Heart right ventricle (tissue), 16 donors: ENCODE measurements around the gene ANKRD39. TPM values are rescaled to one million over a fixed set of nuclear protein-coding genes. Genes with fewer than 3 reads are reported as not detected.
A peak's percentile ranks its signal among the peaks of the same experiment; 100 is the strongest.

Experiments
- ATAC-seq, 8 donors: fragments of 200-7000 bp; cut with Tn5 transposase; one replicate each; pipeline ENCODE4 v1.9.1; 2020; ENCODE audit warnings: mild to moderate bottlenecking in 8 of 8, moderate library complexity in 8 of 8, moderate number of reproducible peaks in 1 of 8
- DNase-seq, 2 donors: peaks; one replicate each; pipeline ENCODE4 v3.0.0-alpha.2; 2020
- H3K27ac ChIP-seq, 10 donors: fragments of 200-600 bp; sonication (generic) in 2 of 10; one replicate each; pipeline versions ENCODE4 v1.5.0 to v1.8.0; 2020 to 2022; ENCODE audit warnings: mild to moderate bottlenecking in 3 of 10
- H3K27me3 ChIP-seq, 7 donors: fragments of 200-600 bp; one replicate each; pipeline ENCODE4 v1.8.0; 2021 to 2022; ENCODE audit warnings: mild to moderate bottlenecking in 2 of 7
- H3K36me3 ChIP-seq, 9 donors: fragments of 200-600 bp; sonication (generic) in 1 of 9; one replicate each; pipeline versions ENCODE4 v1.5.0 to v1.8.0; 2020 to 2022; ENCODE audit warnings: mild to moderate bottlenecking in 2 of 9
- H3K4me1 ChIP-seq, 9 donors: fragments of 200-600 bp; sonication (generic) in 1 of 9; one replicate each; pipeline versions ENCODE4 v1.5.0 to v1.8.0; 2020 to 2022; ENCODE audit warnings: mild to moderate bottlenecking in 4 of 9
- H3K4me3 ChIP-seq, 10 donors: fragments of 200-600 bp; sonication (generic) in 2 of 10; one replicate each; pipeline versions ENCODE4 v1.5.0 to v1.8.0; 2020 to 2022; ENCODE audit warnings: mild to moderate bottlenecking in 7 of 10, moderate library complexity in 2 of 10
- H3K9me3 ChIP-seq, 11 donors: fragments of 200-600 bp in 10 of 11; sonication (generic) in 2 of 11; one replicate each; pipeline versions ENCODE4 v1.5.0 to v1.8.0; 2013 to 2022; ENCODE audit warnings: mild to moderate bottlenecking in 2 of 11, control low read depth in 1 of 11, moderate library complexity in 1 of 11
- WGBS, 2 donors: extraction: QIAGEN DNeasy Blood & Tissue Kit; methylation state at CpG; one replicate each; pipeline ENCODE4 v1.1.7; 2013; ENCODE audit warnings: inconsistent platforms in 1 of 2; 5-methylcytosine and 5-hydroxymethylcytosine counted together
- intact Hi-C, 10 donors: fragments of 100-400 bp; cut with DNase I; formaldehyde crosslinking; loops; one replicate each; pipeline versions ENCODE4 v1.11.1 to v1.14.2; 2022
- polyA plus RNA-seq, 2 donors: library from polyadenylated mRNA; stranded (reverse); fragments of 200-250 nt; gene quantifications; one replicate each; pipeline ENCODE4 v1.2.3, GENCODE V29; 2013
- total RNA-seq, 10 donors: library from RNA; stranded (reverse); fragmentation: NEBNext Ultra II Directional in 3 of 10; extraction: Animal tissue kit (Norgen Biotek cat#: 25700) in 3 of 10; gene quantifications; one replicate each; pipeline versions ENCODE4 v1.2.1 to v1.2.4, GENCODE V29; 2021 to 2023
- TF ChIP-seq, protein P1 (sequence below), 9 donors: fragments of 200-600 bp; sonication (generic) in 2 of 9; IDR thresholded peaks; one replicate each; pipeline versions ENCODE4 v1.5.0 to v1.8.0; 2021 to 2022; ENCODE audit warnings: antibody characterized with exemption in 9 of 9, mild to moderate bottlenecking in 5 of 9, moderate library complexity in 1 of 9
- donor health status: Arrhythmogenic right ventricular cardiomyopathy.
- donor health status: ischemic (EF 13 %, LVEDD 7.1; RV severe dilation, severe dysfunction).
- donor health status: healthy with polysubstance abuse.
- donor health status: DM: no; HTN: yes; CAD: no.
- donor health status: DM: no; HTN: no; CAD: no.
- donor health status: ischemic (EF 25% LVEDD 6.9; RV normal size, moderate dysfunction).
- donor health status: ischemic (EF 25% LVEDD 5.7; RV mildly dilated, moderate dysfunction).
- donor health status: healthy.
- donor health status: DM: yes; HTN: yes; CAD: no.
- donor health status: Ischemic cardiomyopathy.
- donor health status: ischemic (EF 35%, LVEDD 5.7; RV mildly dilated, moderate dysfunction).
- donor health status: nonischemic (EF 11% LVEDD 7.7; RV severe dilation, severe dysfunction).
- donor health status: DM: yes; HTN: yes; CAD: no.
- donor health status: PGD.
- donor health status: ischemic (EF 29% LVEDD 5.4; RV normal size, mild dysfunction).
- donor health status: nonischemic (EF 23%, LVEDD 6.1; RV moderate dilation, normal function).

ANKRD39 gene
- total and polyA plus RNA-seq, 12 donors: 14.2 to 26.5 (median 16.4) TPM

DNA sequence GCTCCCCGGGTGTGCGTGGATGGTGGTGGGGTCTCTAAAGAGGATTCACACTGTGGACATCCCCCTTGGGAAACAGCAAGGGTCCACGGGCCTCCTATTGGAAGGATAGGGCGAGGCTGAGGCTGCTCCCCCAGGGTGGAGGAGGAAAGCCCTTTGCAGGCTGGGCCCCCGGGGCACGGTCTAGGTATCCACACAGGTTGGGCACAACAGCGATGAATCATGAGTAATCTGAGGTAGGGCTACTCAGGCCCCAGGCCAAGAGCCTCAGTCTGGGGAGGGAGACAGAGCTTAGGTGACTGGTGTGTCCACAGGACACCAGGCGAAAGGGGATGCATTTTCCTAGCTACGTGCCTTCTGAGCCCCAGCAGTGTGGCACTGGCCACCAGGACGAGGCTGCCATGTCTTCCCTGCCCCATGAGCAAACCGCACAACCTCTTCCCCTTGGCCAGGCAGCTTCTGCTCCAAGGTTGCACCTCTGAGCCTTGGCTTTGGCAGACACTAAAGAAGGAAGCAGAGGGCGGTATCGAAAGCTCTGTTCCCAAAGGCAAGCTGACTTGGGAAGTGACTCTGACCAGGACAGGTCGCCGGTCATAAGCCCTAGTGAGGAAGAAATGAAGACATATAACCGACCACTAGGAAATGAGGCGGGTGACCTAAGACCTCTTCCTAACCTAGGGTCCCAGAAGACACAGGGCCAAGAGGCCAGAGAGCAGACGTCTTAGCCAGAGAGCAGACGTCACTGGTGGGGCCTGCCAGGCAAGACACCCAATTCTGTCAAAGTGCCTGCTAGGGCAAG, 26.7 kb upstream of the ANKRD39 start:
- WGBS, 2 donors: 76 to 77% methylated on average over 19 of the region's 19 CpGs
- H3K36me3 ChIP-seq: no peaks in the 10 kb centered on the region
- TF ChIP-seq, protein P1, sequence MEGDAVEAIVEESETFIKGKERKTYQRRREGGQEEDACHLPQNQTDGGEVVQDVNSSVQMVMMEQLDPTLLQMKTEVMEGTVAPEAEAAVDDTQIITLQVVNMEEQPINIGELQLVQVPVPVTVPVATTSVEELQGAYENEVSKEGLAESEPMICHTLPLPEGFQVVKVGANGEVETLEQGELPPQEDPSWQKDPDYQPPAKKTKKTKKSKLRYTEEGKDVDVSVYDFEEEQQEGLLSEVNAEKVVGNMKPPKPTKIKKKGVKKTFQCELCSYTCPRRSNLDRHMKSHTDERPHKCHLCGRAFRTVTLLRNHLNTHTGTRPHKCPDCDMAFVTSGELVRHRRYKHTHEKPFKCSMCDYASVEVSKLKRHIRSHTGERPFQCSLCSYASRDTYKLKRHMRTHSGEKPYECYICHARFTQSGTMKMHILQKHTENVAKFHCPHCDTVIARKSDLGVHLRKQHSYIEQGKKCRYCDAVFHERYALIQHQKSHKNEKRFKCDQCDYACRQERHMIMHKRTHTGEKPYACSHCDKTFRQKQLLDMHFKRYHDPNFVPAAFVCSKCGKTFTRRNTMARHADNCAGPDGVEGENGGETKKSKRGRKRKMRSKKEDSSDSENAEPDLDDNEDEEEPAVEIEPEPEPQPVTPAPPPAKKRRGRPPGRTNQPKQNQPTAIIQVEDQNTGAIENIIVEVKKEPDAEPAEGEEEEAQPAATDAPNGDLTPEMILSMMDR (IDR thresholded peaks at IDR 0.05): no peak
- H3K4me3 ChIP-seq: no peak overlapping the region
- H3K9me3 ChIP-seq: no peaks in the 10 kb centered on the region
- H3K27me3 ChIP-seq: peaks cover 0 to 15% (median 0%) of the 10 kb centered on the region in 7 donors
- ATAC-seq (peak in 3 of 8 donors; percentile 3 to 30 (median 4)), DNase-seq (no peak)
- peak overlapping the region in 2 of 10 donors; percentile 3 to 25 for H3K27ac ChIP-seq
- intact Hi-C loops: no loop called here
- H3K4me1 ChIP-seq: peaks cover 18 to 76% (median 52%) of the 10 kb centered on the region in 9 donors

DNA sequence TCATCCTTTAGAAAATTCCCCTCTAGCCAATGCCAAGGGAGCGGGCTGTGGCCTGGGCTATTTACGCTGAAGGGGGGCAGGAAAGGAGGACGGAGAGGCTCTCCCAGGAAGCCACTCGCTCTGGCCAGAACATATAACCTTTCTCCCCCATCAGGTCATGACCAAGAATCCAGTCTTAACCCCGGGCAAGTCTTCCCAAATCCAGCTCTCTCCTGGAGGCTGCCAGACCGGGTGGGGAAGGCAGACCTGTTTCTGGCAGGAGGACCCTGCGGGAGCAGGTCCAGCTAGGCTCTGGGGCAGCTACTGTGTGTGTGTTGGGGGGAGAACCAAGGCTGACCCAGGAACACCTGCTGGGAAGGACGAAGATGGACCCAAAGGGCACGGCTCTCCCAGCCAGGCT, 25.5 kb upstream of the ANKRD39 start:
- 81 to 85% methylated on average over 9 of the region's 9 CpGs for WGBS, 2 donors
- Histone ChIP-seq H3K4me1 (peaks cover 15 to 66% (median 47%) of the 10 kb centered on the region in 9 donors), H3K4me3 (no peak overlapping the region), H3K27me3 (peaks cover 0 to 15% (median 0%) of the 10 kb centered on the region in 7 donors), H3K36me3 (no peaks in the 10 kb centered on the region), H3K27ac (no peak overlapping the region), H3K9me3 (no peaks in the 10 kb centered on the region)
- ATAC-seq (no peak), DNase-seq (no peak)
- intact Hi-C loops: no loop called here
- TF ChIP-seq, protein P1 (IDR thresholded peaks at IDR 0.05): no peak

DNA sequence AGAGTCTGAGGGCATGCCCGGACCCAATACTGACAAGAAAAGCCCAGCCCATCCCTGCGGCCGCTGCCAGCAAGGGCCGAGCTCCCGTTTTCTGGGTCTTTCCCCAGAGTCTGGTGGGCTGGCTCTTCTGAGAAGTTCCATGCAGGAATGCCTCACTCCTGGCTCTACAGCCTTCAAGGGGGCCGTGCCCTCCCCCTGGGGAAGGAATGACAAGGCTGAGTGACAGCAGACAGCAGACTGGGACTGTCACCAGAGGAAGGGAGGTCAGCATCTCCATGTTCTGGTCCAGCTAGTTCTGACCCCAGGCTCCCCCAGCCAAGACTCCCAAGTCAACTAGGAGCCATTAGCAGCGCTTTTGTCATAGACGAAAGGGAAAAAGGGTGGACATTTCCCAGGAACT, 25.1 kb upstream of the ANKRD39 start:
- DNase-seq (no peak), ATAC-seq (no peak)
- Histone ChIP-seq H3K36me3 (no peaks in the 10 kb centered on the region), H3K4me1 (peaks cover 11 to 65% (median 43%) of the 10 kb centered on the region in 9 donors), H3K9me3 (no peaks in the 10 kb centered on the region), H3K27ac (peak overlapping the region in 1 of 10 donors; percentile 41), H3K27me3 (peaks cover 0 to 15% (median 0%) of the 10 kb centered on the region in 7 donors), H3K4me3 (no peak overlapping the region)
- TF ChIP-seq, protein P1 (IDR thresholded peaks at IDR 0.05): no peak
- intact Hi-C loops: no loop called here
- 84 to 90% methylated on average over 8 of the region's 8 CpGs for WGBS, 2 donors

DNA sequence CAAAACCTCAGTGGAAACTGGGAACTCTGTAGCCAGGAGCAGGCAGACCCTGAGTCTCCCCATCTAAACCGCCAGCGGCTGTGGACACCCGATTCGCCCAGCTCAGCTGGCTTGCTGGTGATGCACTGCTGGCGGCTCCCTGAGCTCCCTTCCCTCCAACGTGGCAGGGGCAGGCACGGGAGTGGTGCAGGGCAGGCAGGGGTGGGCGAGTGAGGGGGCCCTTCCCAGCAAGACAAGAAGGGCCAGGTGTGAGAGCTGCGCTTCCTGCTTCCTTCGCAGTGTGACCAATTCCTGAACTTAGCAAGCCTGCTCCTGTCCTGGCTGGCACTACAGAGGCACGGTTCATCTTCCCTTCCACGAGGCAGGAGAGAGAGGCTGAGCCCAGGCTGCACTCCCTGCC, 24.4 kb upstream of the ANKRD39 start:
- H3K4me3 ChIP-seq: no peak overlapping the region
- ATAC-seq (no peak), DNase-seq (no peak)
- intact Hi-C loops: no loop called here
- no peaks in the 10 kb centered on the region for H3K9me3 ChIP-seq
- H3K4me1 ChIP-seq: peaks cover 4 to 61% (median 36%) of the 10 kb centered on the region in 9 donors
- no peaks in the 10 kb centered on the region for H3K36me3 ChIP-seq
- H3K27me3 ChIP-seq: peaks cover 0 to 15% (median 0%) of the 10 kb centered on the region in 7 donors
- H3K27ac ChIP-seq: peak overlapping the region in 3 of 10 donors; percentile 8 to 41 (median 12)
- TF ChIP-seq, protein P1 (IDR thresholded peaks at IDR 0.05): no peak
- 85 to 87% methylated on average over 12 of the region's 12 CpGs for WGBS, 2 donors
